Endothelial cell of umbilical vein (primary cell): Measurements from ENCODE around the gene NUP62. TPM values are rescaled to one million over a fixed set of nuclear protein-coding genes. Genes with fewer than 3 reads are reported as not detected.

ENCODE experiments used
- BruUV-seq: library from RNA; stranded (reverse); fragments of 400-500 nt; replicated peaks from 2 replicates; lab custom pipeline; 2021; lab: Mats Ljungman, UMichigan
- CTCF ChIA-PET: fragments of 300-600, 350-600 bp; sonication (Branson Sonifier 250); formaldehyde crosslinking; loops from one replicate; lab custom pipeline; 2021; ENCODE audit warnings: antibody characterized with exemption, inconsistent platforms; lab: Charles Lee
- POLR2A ChIA-PET: fragments of 300-600, 350-600 bp; sonication (Branson Sonifier 250); formaldehyde crosslinking; loops from one replicate; lab custom pipeline; 2021; ENCODE audit warnings: antibody characterized with exemption, inconsistent platforms; lab: Charles Lee
- DNase-seq: peaks from one replicate; pipeline ENCODE4 v3.0.0-alpha.2; 2011; ENCODE audit warnings: low read depth, low spot score
- FAIRE-seq: peaks from 2 replicates; lab custom pipeline; 2011; peaks lifted over from hg19 to GRCh38; lab: Jason Lieb, UNC
- H2AFZ ChIP-seq: 2 replicates; pipeline ENCODE4 v1.6.0; 2012; ENCODE audit warnings: low read depth, low read length, control low read depth, inconsistent platforms
- H3K27ac ChIP-seq: 2 replicates; pipeline ENCODE4 v1.5.1; 2011; ENCODE audit warnings: low read depth, mild to moderate bottlenecking, control low read depth, low read length, moderate library complexity; ENCODE audit not compliant: insufficient read depth
- H3K27me3 ChIP-seq, 2 experiments: 2 replicates each; pipeline versions ENCODE4 v1.6.0 to v1.6.1; 2011; ENCODE audit warnings: low read length in 2 of 2, mixed read lengths in 1 of 2; ENCODE audit not compliant: control insufficient read depth in 2 of 2, insufficient read depth in 2 of 2
- H3K36me3 ChIP-seq, 2 experiments: 2 replicates in 1 of 2; 3 replicates in 1 of 2; pipeline ENCODE4 v1.5.1; 2011; ENCODE audit warnings: low read length in 2 of 2, mild to moderate bottlenecking in 1 of 2, moderate library complexity in 1 of 2; ENCODE audit not compliant: control insufficient read depth in 2 of 2, insufficient read depth in 2 of 2; ENCODE audit errors: extremely low read depth in 1 of 2
- H3K4me1 ChIP-seq: 3 replicates; pipeline ENCODE4 v1.5.1; 2011; ENCODE audit warnings: mild to moderate bottlenecking, low read length; ENCODE audit not compliant: control insufficient read depth, insufficient read depth; ENCODE audit errors: extremely low read depth
- H3K4me2 ChIP-seq: 2 replicates; pipeline ENCODE4 v1.6.1; 2011; ENCODE audit warnings: low read length, control low read depth, mixed read lengths; ENCODE audit not compliant: insufficient read depth
- H3K4me3 ChIP-seq, 3 experiments: fragments of 200-600 bp in 1 of 3; sonication (generic), shearing (Covaris generic) in 1 of 3; replicated peaks in 1 of 3; 2 replicates each; pipeline ENCODE4 v1.5.1; 2011 to 2016; ENCODE audit warnings: control low read depth in 3 of 3, low read length in 3 of 3, mild to moderate bottlenecking in 2 of 3, inconsistent platforms in 1 of 3, low read depth in 1 of 3, moderate library complexity in 1 of 3; ENCODE audit not compliant: insufficient read depth in 1 of 3
- H3K79me2 ChIP-seq: 2 replicates; pipeline ENCODE4 v1.6.0; 2012; ENCODE audit warnings: low read length, inconsistent platforms; ENCODE audit not compliant: control insufficient read depth, insufficient read depth
- H3K9ac ChIP-seq: replicated peaks from 2 replicates; pipeline ENCODE3; 2011; ENCODE audit warnings: low read length, control low read depth; ENCODE audit not compliant: insufficient read depth; ENCODE audit errors: extremely low read depth
- H3K9me1 ChIP-seq: replicated peaks from 3 replicates; pipeline ENCODE4 v1.6.0; 2011; ENCODE audit warnings: mild to moderate bottlenecking, low read length; ENCODE audit not compliant: control insufficient read depth, insufficient read depth; ENCODE audit errors: extremely low read depth
- H3K9me3 ChIP-seq: replicated peaks from 2 replicates; pipeline ENCODE4 v1.5.1; 2012; ENCODE audit warnings: low read length, inconsistent platforms; ENCODE audit not compliant: control insufficient read depth, insufficient read depth
- H4K20me1 ChIP-seq: replicated peaks from 2 replicates; pipeline ENCODE3; 2011; ENCODE audit warnings: mild to moderate bottlenecking, low read length; ENCODE audit not compliant: control insufficient read depth, insufficient read depth; ENCODE audit errors: extremely low read depth
- MYC ChIP-seq: IDR thresholded peaks from one replicate; pipeline ENCODE4 v1.6.1; 2011; ENCODE audit warnings: mild to moderate bottlenecking, low read depth, low read length
- POLR2AphosphoS5 ChIP-seq: IDR thresholded peaks from 2 replicates; pipeline ENCODE4 v1.6.1; 2012; ENCODE audit warnings: low read depth, mild to moderate bottlenecking, control low read depth, low read length, moderate library complexity; ENCODE audit not compliant: insufficient read depth
- dilution Hi-C: fragments of 300-500 bp; cut with MboI; formaldehyde crosslinking; loops from one replicate; pipeline ENCODE4 v1.15.0; 2019; ENCODE audit warnings: low sequenced_read_pairs; ENCODE audit not compliant: extremely low pct_ligation_motif_present
- intact Hi-C: fragments of 100-400 bp; cut with micrococcal nuclease; formaldehyde crosslinking; loops from one replicate; pipeline ENCODE4 v1.10.0; 2022
- microRNA-seq: library from miRNA; unstranded; fragments of <30 nt; microRNA quantifications from one replicate; pipeline ENCODE4 v1.2.0, GENCODE V29; 2021; ENCODE audit warnings: borderline number of aligned reads, borderline replicate concordance
- polyA plus RNA-seq, 4 experiments: library from polyadenylated mRNA; depleted of rRNA in 3 of 4; stranded (reverse) in 3 of 4; unstranded in 1 of 4; fragments of >200 nt; gene quantifications; 2 replicates each; pipeline versions ENCODE4 v1.2.1 to v1.2.3, GENCODE V29; 2011 to 2012; ENCODE audit warnings: missing spikeins in 1 of 4
- total RNA-seq: library from RNA; stranded (reverse); gene quantifications from 2 replicates; pipeline ENCODE4 v1.2.3, GENCODE V29; 2021

Gene NUP62
- total and polyA plus RNA-seq, 2 donors (not counting 3 experiments of a cell fraction or from before 2014, with no cell fraction given) = 32.0 to 93.7 TPM

GRCh38 chr19:49857061-49857837, 72.1 kb downstream of the NUP62 start:
- intact Hi-C loops (no loop called here), dilution Hi-C loops (no loop called here)
- FAIRE-seq (no peak), DNase-seq (no peak)
- Histone ChIP-seq H3K4me3 (no peak overlapping the region), H3K9me1 (no peaks in the 10 kb centered on the region), H3K9ac (no peak overlapping the region), H3K36me3 (peaks cover 2 to 55% of the 10 kb centered on the region in 2 experiments), H3K27me3 (no peaks in the 10 kb centered on the region), H2AFZ (no peak overlapping the region), H3K9me3 (no peaks in the 10 kb centered on the region), H3K4me2 (no peak overlapping the region), H3K27ac (no peak overlapping the region), H3K4me1 (peaks cover 22% of the 10 kb centered on the region), H3K79me2 (peaks cover 19% of the 10 kb centered on the region), H4K20me1 (no peaks in the 10 kb centered on the region)
- TF ChIP-seq POLR2AphosphoS5 (peak; percentile 20), MYC (no peak)
- no TSS peak for BruUV-seq
- ChIA-PET CTCF (no interaction called here), POLR2A (interaction anchor here (1.6 kb wide), 1 partner anchor 12 kb away, joined by 4 read pairs; no protein-coding TSS in a partner anchor)

Small RNAs within 50 kb of the gene (microRNA-seq; reads per million reads assigned to microRNA genes)
- gene MIR4750 = not detected

Other genes with a start within 250 kb of the NUP62 start
- gene ADM5, start 239.9 kb downstream of the NUP62 start, total RNA-seq = 3.3 and 4.4 TPM in 2 replicates
- 3.3 and 4.5 TPM in 2 replicates for gene ADM5, start 239.9 kb downstream of the NUP62 start, polyA plus RNA-seq
- gene CPT1C, start 238.4 kb downstream of the NUP62 start, total RNA-seq = 24.7 and 45.7 TPM in 2 replicates
- gene CPT1C, start 238.4 kb downstream of the NUP62 start, polyA plus RNA-seq = 80.8 and 88.3 TPM in 2 replicates
- not detected in 2 replicates for gene TSKS, start 166.2 kb downstream of the NUP62 start, total RNA-seq
- gene TSKS, start 166.2 kb downstream of the NUP62 start, polyA plus RNA-seq = 0.03 TPM in 1 of 2 replicates, not detected in the other
- gene AP2A1, start 162.5 kb downstream of the NUP62 start, total RNA-seq = 108 TPM in 2 replicates
- 113 and 114 TPM in 2 replicates for gene AP2A1, start 162.5 kb downstream of the NUP62 start, polyA plus RNA-seq
- 14.0 and 15.3 TPM in 2 replicates for gene FUZ, start 116.2 kb downstream of the NUP62 start, total RNA-seq
- 12.3 and 14.5 TPM in 2 replicates for gene FUZ, start 116.2 kb downstream of the NUP62 start, polyA plus RNA-seq
- gene MED25, start 111.2 kb downstream of the NUP62 start, total RNA-seq = 55.8 and 62.9 TPM in 2 replicates
- gene MED25, start 111.2 kb downstream of the NUP62 start, polyA plus RNA-seq = 28.3 and 31.7 TPM in 2 replicates
- 184 and 187 TPM in 2 replicates for gene PTOV1, start 78.3 kb downstream of the NUP62 start, total RNA-seq
- gene PTOV1, start 78.3 kb downstream of the NUP62 start, polyA plus RNA-seq = 116 and 125 TPM in 2 replicates
- 112 and 114 TPM in 2 replicates for gene PNKP, start 61.9 kb downstream of the NUP62 start, total RNA-seq
- 39.4 and 48.4 TPM in 2 replicates for gene PNKP, start 61.9 kb downstream of the NUP62 start, polyA plus RNA-seq
- 61.9 and 64.2 TPM in 2 replicates for gene AKT1S1, start 52.1 kb downstream of the NUP62 start, total RNA-seq
- 68.3 and 76.8 TPM in 2 replicates for gene AKT1S1, start 52.1 kb downstream of the NUP62 start, polyA plus RNA-seq
- gene TBC1D17, start 51.8 kb downstream of the NUP62 start, total RNA-seq = 36.1 and 39.3 TPM in 2 replicates
- gene TBC1D17, start 51.8 kb downstream of the NUP62 start, polyA plus RNA-seq = 34.2 and 37.4 TPM in 2 replicates
- 5.6 and 9.1 TPM in 2 replicates for gene IL4I1, start 32.6 kb downstream of the NUP62 start, total RNA-seq
- 5.0 and 7.4 TPM in 2 replicates for gene IL4I1, start 32.6 kb downstream of the NUP62 start, polyA plus RNA-seq
- 38.0 and 46.0 TPM in 2 replicates for gene ATF5, start 299 bp downstream of the NUP62 start, total RNA-seq
- 23.2 and 30.4 TPM in 2 replicates for gene ATF5, start 299 bp downstream of the NUP62 start, polyA plus RNA-seq
- gene SIGLEC11, start 31.7 kb upstream of the NUP62 start, total RNA-seq = not detected in 2 replicates
- not detected in 2 replicates for gene SIGLEC11, start 31.7 kb upstream of the NUP62 start, polyA plus RNA-seq
- 36.0 and 37.4 TPM in 2 replicates for gene VRK3, start 95.9 kb upstream of the NUP62 start, total RNA-seq
- 14.6 and 20.4 TPM in 2 replicates for gene VRK3, start 95.9 kb upstream of the NUP62 start, polyA plus RNA-seq
- gene ZNF473, start 96.5 kb upstream of the NUP62 start, total RNA-seq = 8.1 and 8.7 TPM in 2 replicates
- gene ZNF473, start 96.5 kb upstream of the NUP62 start, polyA plus RNA-seq = 3.0 and 3.8 TPM in 2 replicates
- gene IZUMO2, start 233.8 kb upstream of the NUP62 start, total RNA-seq = not detected in 2 replicates
- gene IZUMO2, start 233.8 kb upstream of the NUP62 start, polyA plus RNA-seq = not detected in 2 replicates